Endothelial cell of umbilical vein (primary cell): ENCODE measurements around the gene COQ3.

ENCODE experiments used
- EZH2 ChIP-seq: IDR thresholded peaks from 2 replicates; pipeline ENCODE4 v1.6.1; 2012; ENCODE audit warnings: borderline replicate concordance, low read depth, mild to moderate bottlenecking, moderate library complexity, low read length, inconsistent platforms; ENCODE audit not compliant: severe bottlenecking
- FOS ChIP-seq: IDR thresholded peaks from 2 replicates; pipeline ENCODE4 v1.6.1; 2011; ENCODE audit warnings: mild to moderate bottlenecking, low read length, moderate library complexity, borderline replicate concordance; ENCODE audit not compliant: insufficient read depth
- GATA2 ChIP-seq: IDR thresholded peaks from 2 replicates; pipeline ENCODE4 v1.7.0; 2011; ENCODE audit warnings: low read depth, mild to moderate bottlenecking, moderate library complexity, mixed read lengths, low read length; ENCODE audit not compliant: insufficient read length, insufficient read depth
- JUN ChIP-seq: IDR thresholded peaks from 2 replicates; pipeline ENCODE4 v1.6.1; 2011; ENCODE audit warnings: borderline replicate concordance, low read depth; ENCODE audit not compliant: insufficient read length, insufficient read depth
- POLR2A ChIP-seq: IDR thresholded peaks from 2 replicates; pipeline ENCODE4 v1.6.1; 2012; ENCODE audit warnings: low read depth, mild to moderate bottlenecking, control low read depth, low read length
- POLR2AphosphoS5 ChIP-seq: IDR thresholded peaks from 2 replicates; pipeline ENCODE4 v1.6.1; 2012; ENCODE audit warnings: low read depth, mild to moderate bottlenecking, control low read depth, low read length, moderate library complexity; ENCODE audit not compliant: insufficient read depth
- TF ChIP-seq, protein P1 (sequence below), 2 donors: IDR thresholded peaks; 1 replicate in 1 of 2; 2 replicates in 1 of 2; pipeline ENCODE4 v1.5.1; 2011; ENCODE audit warnings: low read length in 2 of 2, mild to moderate bottlenecking in 2 of 2, moderate library complexity in 2 of 2, control low read depth in 1 of 2, inconsistent platforms in 1 of 2, low read depth in 1 of 2; ENCODE audit not compliant: insufficient read depth in 1 of 2; ENCODE audit errors: extremely low read depth in 1 of 2
- TF ChIP-seq, protein P2 (sequence below): IDR thresholded peaks from 2 replicates; pipeline ENCODE4 v1.6.1; 2011; ENCODE audit not compliant: insufficient read depth, insufficient read length

DNA sequence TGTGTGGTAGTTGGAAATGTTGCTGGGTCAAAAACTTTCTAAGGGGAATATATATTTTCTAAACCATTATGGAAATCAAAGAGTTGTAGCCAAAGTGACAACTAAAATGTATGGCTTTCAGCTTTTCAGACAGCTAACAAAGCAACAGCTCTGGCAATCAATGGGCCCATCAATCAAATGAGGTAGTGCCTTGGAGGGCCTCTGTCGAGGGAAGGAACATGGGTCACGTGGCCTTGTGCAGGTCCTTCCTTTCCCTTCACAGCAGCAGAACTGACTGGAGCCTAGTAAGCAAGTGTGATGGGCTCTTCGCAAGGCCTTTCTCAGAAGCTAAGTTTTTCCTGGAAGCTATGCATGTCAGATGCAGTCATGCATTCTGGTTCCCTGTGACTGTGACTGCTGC, 62.5 kb downstream of the COQ3 start:
- no peak for TF ChIP-seq JUN
- TF ChIP-seq, protein P1, sequence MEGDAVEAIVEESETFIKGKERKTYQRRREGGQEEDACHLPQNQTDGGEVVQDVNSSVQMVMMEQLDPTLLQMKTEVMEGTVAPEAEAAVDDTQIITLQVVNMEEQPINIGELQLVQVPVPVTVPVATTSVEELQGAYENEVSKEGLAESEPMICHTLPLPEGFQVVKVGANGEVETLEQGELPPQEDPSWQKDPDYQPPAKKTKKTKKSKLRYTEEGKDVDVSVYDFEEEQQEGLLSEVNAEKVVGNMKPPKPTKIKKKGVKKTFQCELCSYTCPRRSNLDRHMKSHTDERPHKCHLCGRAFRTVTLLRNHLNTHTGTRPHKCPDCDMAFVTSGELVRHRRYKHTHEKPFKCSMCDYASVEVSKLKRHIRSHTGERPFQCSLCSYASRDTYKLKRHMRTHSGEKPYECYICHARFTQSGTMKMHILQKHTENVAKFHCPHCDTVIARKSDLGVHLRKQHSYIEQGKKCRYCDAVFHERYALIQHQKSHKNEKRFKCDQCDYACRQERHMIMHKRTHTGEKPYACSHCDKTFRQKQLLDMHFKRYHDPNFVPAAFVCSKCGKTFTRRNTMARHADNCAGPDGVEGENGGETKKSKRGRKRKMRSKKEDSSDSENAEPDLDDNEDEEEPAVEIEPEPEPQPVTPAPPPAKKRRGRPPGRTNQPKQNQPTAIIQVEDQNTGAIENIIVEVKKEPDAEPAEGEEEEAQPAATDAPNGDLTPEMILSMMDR (IDR thresholded peaks at IDR 0.05; ENCODE audit: extremely low read depth in 1 of 2, insufficient read depth in 1 of 2, low read depth in 1 of 2, low read length in 2 of 2): no peak
- TF ChIP-seq GATA2: no peak
- TF ChIP-seq EZH2: no peak
- TF ChIP-seq POLR2A: no peak
- no peak for TF ChIP-seq POLR2AphosphoS5
- TF ChIP-seq, protein P2, sequence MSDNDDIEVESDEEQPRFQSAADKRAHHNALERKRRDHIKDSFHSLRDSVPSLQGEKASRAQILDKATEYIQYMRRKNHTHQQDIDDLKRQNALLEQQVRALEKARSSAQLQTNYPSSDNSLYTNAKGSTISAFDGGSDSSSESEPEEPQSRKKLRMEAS: no peak
- TF ChIP-seq FOS: no peak
